ENCODE measurements around the gene DAAM1.

- TF ChIP-seq EZH2 (IDR thresholded peaks at IDR 0.05; ENCODE audit: borderline replicate concordance, low read depth, low read length, severe bottlenecking) (no peak), CTCF (IDR thresholded peaks at IDR 0.05; ENCODE audit: borderline replicate concordance, extremely low read depth, low read length, poor library complexity, severe bottlenecking) (no peak)
Measured at GRCh38 chr14:59284059-59284458, 95.6 kb downstream of the DAAM1 start.
